Left lung (tissue), 10 donors: Measurements from ENCODE around the gene SMU1. TPM values are rescaled to one million over a fixed set of nuclear protein-coding genes. Genes with fewer than 3 reads are reported as not detected.
"Not testable (repeated sequence)": the region's sequence is repeated elsewhere in the genome, so short reads cannot be mapped to it uniquely, and the experiment has no call there.

Experiments used
- ATAC-seq: fragments of 200-7000 bp; cut with Tn5 transposase; one replicate; pipeline ENCODE4 v1.9.1; 2020; ENCODE audit warnings: moderate library complexity
- DNase-seq, 4 donors: peaks; one replicate each; pipeline ENCODE4 v3.0.0-alpha.2; 2013 to 2020
- H3K27ac ChIP-seq, 2 donors: fragments of 200-600 bp; sonication (generic) in 1 of 2; one replicate each; pipeline versions ENCODE4 v1.5.0 to v1.8.0; 2020 to 2021
- H3K27me3 ChIP-seq, 2 donors: fragments of 200-600 bp; sonication (generic) in 1 of 2; one replicate each; pipeline versions ENCODE4 v1.5.0 to v1.8.0; 2020 to 2021
- H3K36me3 ChIP-seq, 2 donors: fragments of 200-600 bp; sonication (generic) in 1 of 2; one replicate each; pipeline versions ENCODE4 v1.5.0 to v1.8.0; 2020 to 2021
- H3K4me1 ChIP-seq, 2 donors: fragments of 200-600 bp; one replicate each; pipeline ENCODE4 v1.8.0; 2021
- H3K4me3 ChIP-seq, 2 donors: fragments of 200-600 bp; sonication (generic) in 1 of 2; one replicate each; pipeline versions ENCODE4 v1.5.0 to v1.8.0; 2020 to 2021; ENCODE audit warnings: mild to moderate bottlenecking in 1 of 2
- H3K9me3 ChIP-seq, 2 donors: fragments of 200-600 bp; sonication (generic) in 1 of 2; one replicate each; pipeline versions ENCODE4 v1.5.0 to v1.8.0; 2020 to 2021
- intact Hi-C, 2 donors: fragments of 100-400 bp; cut with DNase I; formaldehyde crosslinking; loops; one replicate each; pipeline versions ENCODE4 v1.11.2 to v1.14.2; 2022
- polyA plus RNA-seq, 6 donors: library from polyadenylated mRNA; unstranded; fragments of 120-200 nt; gene quantifications; one replicate each; pipeline ENCODE4 v1.2.1, GENCODE V29; 2013; ENCODE audit not compliant: insufficient read length in 6 of 6
- total RNA-seq, 2 donors: library from RNA; stranded (reverse); fragmentation: NEBNext Ultra II Directional; extraction: Animal tissue kit (Norgen Biotek cat#: 25700); gene quantifications; one replicate each; pipeline ENCODE4 v1.2.1, GENCODE V29; 2021
- TF ChIP-seq, protein P1 (sequence below), 2 donors: fragments of 200-600 bp; sonication (generic) in 1 of 2; IDR thresholded peaks; one replicate each; pipeline versions ENCODE4 v1.5.0 to v1.8.0; 2021; ENCODE audit warnings: antibody characterized with exemption in 2 of 2
- donor health status: DM: no; HTN: yes; CAD: no.
- donor health status: DM: no; HTN: no; CAD: no.

Gene SMU1
- total and polyA plus RNA-seq, 8 donors: 17.3 to 30.1 (median 26.7) TPM

DNA sequence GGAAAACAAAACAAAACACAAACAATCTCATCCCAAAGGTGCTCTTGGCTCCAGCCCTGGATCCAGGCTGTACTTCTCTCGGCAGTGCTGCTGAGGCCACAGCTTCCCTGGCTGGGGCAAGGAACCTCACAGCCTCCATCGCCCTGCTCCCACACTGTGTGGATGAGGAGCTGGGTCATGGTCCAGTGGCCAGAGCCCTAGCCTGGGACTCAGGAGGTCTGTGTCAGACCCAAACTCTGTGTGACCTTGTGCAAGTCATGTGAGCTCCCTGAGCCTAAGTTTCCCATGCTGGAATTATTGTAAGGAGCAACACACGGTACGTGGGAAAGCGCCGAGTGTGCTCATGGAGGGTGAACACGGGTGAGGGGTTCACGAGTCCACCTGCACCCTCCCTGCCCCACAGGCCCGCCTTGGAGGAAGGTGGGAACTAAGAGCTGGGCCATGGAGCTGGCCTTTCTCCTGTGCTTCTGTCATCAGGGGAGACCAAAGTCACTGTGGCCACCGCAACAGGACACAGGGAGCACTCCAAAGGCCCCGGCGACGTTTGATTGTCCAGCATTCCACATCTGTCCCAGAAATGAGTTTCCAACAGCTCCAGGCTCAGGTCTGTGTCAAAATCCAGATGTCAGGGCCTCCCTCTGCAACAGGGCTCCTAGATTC lies 26.2 kb upstream of the SMU1 start:
- TF ChIP-seq, protein P1, sequence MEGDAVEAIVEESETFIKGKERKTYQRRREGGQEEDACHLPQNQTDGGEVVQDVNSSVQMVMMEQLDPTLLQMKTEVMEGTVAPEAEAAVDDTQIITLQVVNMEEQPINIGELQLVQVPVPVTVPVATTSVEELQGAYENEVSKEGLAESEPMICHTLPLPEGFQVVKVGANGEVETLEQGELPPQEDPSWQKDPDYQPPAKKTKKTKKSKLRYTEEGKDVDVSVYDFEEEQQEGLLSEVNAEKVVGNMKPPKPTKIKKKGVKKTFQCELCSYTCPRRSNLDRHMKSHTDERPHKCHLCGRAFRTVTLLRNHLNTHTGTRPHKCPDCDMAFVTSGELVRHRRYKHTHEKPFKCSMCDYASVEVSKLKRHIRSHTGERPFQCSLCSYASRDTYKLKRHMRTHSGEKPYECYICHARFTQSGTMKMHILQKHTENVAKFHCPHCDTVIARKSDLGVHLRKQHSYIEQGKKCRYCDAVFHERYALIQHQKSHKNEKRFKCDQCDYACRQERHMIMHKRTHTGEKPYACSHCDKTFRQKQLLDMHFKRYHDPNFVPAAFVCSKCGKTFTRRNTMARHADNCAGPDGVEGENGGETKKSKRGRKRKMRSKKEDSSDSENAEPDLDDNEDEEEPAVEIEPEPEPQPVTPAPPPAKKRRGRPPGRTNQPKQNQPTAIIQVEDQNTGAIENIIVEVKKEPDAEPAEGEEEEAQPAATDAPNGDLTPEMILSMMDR (IDR thresholded peaks at IDR 0.05): no peak
- no peak overlapping the region for H3K4me3 ChIP-seq
- no peak overlapping the region for H3K27ac ChIP-seq
- no peak for ATAC-seq
- no peaks in the 10 kb centered on the region for H3K27me3 ChIP-seq
- no peaks in the 10 kb centered on the region for H3K9me3 ChIP-seq
- no peak for DNase-seq
- H3K4me1 ChIP-seq: peaks cover 6 to 12% of the 10 kb centered on the region in 2 donors
- no peaks in the 10 kb centered on the region for H3K36me3 ChIP-seq
- intact Hi-C loops: no loop called here

DNA sequence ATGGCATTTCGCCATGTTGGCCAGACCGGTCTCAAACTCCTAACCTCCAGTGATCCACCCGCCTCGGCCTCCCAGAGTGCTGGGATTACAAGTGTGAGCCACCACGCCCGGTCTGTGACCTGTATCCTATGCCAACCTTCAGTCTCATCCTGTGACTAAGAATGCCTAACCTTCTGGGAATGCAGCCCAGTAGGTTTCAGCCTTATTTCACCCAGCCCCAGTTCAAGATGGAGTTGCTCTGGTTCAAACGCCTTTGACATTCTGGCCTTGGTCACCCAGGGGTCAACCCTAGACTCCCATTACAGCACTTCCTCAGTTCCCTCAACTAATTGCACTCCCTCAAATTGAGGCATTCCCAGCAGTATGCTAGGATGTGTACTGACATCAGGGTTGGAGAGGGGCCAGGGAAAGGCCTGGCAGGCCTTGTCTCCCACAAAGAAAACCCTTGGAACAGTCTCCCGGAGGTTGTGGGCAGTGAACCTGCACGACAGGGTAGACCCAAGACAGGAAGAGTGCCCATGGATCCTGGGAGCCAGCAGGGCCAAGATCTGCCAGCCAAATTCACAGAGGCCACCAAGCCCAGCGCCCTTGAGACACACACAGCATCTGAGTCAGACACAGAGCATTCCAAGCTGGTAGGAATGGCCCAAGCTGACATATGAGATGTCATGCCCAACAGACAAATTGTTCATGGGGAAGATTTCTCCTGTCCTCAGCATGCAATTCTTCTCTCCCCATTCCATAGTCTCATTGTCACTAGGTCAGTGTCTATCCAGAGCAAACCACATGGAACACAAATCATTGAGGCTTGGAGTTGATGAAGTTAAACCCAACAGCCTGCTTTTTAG lies 24.9 kb upstream of the SMU1 start:
- TF ChIP-seq, protein P1 (IDR thresholded peaks at IDR 0.05): no peak
- intact Hi-C loops: no loop called here
- Histone ChIP-seq H3K27me3 (no peaks in the 10 kb centered on the region), H3K4me3 (no peak overlapping the region), H3K9me3 (no peaks in the 10 kb centered on the region), H3K27ac (no peak overlapping the region), H3K36me3 (no peaks in the 10 kb centered on the region), H3K4me1 (peaks cover 0 to 3% of the 10 kb centered on the region in 2 donors)
- DNase-seq (no peak), ATAC-seq (peak; percentile 16)

DNA sequence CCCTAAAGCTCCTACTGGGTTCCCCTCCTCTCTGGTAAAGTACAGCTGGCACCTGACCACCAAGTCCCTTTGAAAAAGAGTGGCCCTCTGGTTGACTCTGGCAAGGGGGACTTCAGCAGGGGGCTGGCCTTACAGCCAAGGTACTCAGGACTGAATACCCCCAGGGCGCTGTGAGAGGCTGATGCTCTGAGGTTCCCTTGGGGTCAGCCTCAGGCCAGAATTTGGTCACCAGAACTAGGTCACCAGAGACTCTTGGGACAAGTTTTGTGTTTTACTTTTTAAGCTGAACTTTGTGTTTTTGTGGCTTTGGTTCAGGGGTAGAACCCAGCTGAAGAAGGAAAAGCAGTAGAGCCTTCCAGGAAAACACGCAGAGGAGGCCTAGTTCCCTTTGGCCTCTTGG lies 23.3 kb upstream of the SMU1 start:
- no peaks in the 10 kb centered on the region for H3K36me3 ChIP-seq
- DNase-seq (no peak), ATAC-seq (no peak)
- intact Hi-C loops: no loop called here
- H3K27ac ChIP-seq: no peak overlapping the region
- H3K4me3 ChIP-seq: no peak overlapping the region
- H3K9me3 ChIP-seq: no peaks in the 10 kb centered on the region
- TF ChIP-seq, protein P1 (IDR thresholded peaks at IDR 0.05): no peak
- no peaks in the 10 kb centered on the region for H3K27me3 ChIP-seq
- H3K4me1 ChIP-seq: no peaks in the 10 kb centered on the region

DNA sequence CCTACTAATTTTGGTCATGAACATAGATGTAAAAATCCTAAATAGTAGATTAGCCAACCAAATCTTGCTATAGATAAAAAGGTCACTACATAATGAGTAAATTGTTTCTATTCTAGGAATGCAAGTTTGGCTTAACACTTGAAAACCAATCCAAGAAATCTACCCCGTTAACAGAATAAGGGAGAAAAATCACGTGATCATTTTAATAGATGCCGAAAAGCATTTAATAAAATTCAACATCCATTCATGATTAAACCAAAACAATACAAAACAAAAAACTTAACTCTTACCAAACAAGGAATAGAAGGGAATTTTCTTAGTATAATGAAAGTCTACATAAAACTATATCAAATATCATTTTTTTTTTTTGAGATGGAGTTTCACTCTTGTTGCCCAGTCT lies 20.7 kb upstream of the SMU1 start:
- intact Hi-C loops: no loop called here
- Histone ChIP-seq H3K4me3 (no peak overlapping the region), H3K9me3 (no peaks in the 10 kb centered on the region), H3K27me3 (no peaks in the 10 kb centered on the region), H3K27ac (no peak overlapping the region), H3K36me3 (no peaks in the 10 kb centered on the region), H3K4me1 (no peaks in the 10 kb centered on the region)
- ATAC-seq: no peak
- DNase-seq: no peak
- TF ChIP-seq, protein P1 (IDR thresholded peaks at IDR 0.05): no peak

DNA sequence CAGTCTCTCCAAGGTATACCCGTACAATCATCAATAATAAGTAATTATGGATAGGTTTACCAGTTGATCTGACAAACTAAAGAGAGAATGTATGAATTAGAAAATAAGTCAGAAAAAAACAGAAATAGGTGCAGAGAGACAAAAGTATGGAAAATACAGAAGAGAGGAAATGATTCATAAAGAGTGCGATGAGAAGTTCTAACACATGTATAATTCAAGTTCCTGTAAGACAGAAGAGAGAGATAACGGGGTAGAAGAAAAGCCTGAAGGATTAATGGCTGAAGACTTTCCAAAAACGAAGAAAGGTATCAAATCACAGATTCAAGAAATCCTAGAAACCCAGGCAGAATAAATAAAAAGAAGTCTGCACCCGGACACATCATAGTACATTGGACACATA lies 16.2 kb upstream of the SMU1 start:
- no peak for DNase-seq
- Histone ChIP-seq H3K27ac (no peak overlapping the region), H3K36me3 (no peaks in the 10 kb centered on the region), H3K27me3 (no peaks in the 10 kb centered on the region), H3K9me3 (no peaks in the 10 kb centered on the region), H3K4me1 (no peaks in the 10 kb centered on the region), H3K4me3 (no peak overlapping the region)
- TF ChIP-seq, protein P1 (IDR thresholded peaks at IDR 0.05): no peak
- no peak for ATAC-seq
- intact Hi-C loops: no loop called here

DNA sequence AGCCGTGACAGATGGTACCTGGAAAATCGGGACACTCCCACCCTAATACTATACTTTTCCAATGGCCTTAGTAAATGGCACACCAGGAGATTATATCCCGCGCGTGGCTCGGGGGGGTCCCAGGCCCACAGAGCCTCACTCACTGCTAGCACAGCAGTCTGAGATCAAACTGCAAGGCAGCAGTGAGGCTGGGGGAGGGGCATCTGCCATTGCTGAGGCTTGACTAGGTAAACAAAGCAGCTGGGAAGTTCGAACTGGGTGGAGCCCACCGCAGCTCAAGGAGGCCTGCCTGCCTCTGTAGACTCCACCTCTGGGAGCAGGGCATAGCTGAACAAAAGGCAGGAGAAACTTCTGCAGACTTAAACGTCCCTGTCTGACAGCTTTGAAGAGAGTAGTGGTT lies 9.2 kb upstream of the SMU1 start:
- not testable (repeated sequence) for H3K36me3 ChIP-seq, H3K27me3 ChIP-seq, DNase-seq, ATAC-seq, H3K4me3 ChIP-seq, H3K9me3 ChIP-seq, H3K27ac ChIP-seq
- intact Hi-C loops: loop anchor here in 1 of 2 donors (10.0 kb wide), 2 partner anchors 89 to 139 kb away; no protein-coding TSS in a partner anchor
- peaks cover 5 to 19% of the 10 kb centered on the region in 2 donors for H3K4me1 ChIP-seq
